Medulla oblongata (tissue), 1 donor: ENCODE results near the gene SHOC2.

Experiments used
- DNase-seq: peaks from one replicate; pipeline ENCODE4 v3.0.0-alpha.2; 2015; ENCODE audit errors: extremely low spot score

The SHOC2 gene

DNA sequence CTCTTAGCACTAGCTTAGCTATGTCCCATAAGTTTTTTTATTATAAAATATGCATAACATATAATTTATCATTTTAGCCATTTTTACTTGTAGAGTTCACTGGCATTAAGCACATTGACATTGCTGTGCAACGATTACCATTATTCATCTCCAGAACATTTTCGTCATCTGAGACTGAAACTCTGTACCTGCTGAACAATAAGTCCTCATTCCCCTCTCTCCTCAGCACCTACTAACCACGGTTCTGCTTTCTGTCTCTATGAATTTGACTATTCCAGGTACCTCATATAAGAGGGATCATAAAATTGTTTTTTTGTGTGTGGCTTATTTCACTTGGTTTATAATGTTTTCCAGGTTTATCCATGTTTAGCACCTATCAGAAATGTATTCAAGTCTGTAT is 64.1 kb downstream of the SHOC2 start:
- no peak for DNase-seq

DNA sequence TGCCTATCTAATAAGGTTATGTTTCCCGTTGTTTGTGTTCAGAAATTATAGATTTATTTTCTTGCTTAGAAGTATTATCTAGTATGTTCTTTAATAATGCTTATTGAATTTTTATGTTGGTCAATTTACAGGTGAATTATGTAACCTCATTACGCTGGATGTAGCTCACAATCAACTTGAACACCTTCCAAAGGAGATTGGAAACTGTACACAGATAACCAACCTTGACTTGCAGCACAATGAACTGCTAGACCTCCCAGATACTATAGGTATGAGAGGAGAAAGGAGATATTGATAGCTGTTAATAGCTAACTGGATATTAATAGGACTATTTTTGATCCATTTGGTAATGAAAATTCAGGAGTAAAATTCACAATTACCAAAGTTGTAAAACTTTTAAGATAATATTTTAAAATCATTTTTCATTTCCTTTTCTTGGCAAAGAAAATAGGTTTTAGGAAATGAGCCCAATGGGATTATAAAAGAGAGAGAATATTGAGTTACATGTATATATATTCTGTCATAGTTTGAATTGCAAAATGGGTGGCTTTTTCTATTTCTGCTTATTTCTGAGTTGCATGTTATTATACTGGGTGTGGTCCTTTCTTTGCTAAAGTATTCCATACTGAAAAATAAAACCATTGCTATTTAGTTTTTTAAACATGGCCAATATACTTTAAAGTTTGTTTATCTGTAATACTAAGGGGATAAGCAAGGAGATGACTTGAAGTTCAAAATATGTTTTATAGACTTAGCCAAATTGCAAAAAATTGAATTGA is 66.3 kb downstream of the SHOC2 start:
- no peak for DNase-seq

DNA sequence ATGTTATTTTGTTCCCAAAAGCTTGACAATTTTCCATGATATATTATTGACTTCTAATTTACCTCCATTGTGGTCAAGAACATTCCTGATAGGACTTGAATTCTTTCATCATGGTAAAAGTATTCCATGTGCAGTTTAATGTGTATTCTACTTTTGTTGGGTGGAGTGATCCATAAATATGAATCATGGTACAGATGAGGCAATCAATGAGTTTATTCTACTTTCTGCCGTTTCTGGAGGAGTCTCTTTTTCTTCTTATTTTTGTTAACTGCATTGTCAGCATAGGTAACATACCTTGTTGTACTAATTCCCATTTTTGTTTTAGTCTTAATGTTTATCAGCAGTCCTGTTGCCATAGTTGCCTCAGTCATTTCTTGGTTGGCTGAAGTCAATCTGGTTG is 69.6 kb downstream of the SHOC2 start:
- no peak for DNase-seq

DNA sequence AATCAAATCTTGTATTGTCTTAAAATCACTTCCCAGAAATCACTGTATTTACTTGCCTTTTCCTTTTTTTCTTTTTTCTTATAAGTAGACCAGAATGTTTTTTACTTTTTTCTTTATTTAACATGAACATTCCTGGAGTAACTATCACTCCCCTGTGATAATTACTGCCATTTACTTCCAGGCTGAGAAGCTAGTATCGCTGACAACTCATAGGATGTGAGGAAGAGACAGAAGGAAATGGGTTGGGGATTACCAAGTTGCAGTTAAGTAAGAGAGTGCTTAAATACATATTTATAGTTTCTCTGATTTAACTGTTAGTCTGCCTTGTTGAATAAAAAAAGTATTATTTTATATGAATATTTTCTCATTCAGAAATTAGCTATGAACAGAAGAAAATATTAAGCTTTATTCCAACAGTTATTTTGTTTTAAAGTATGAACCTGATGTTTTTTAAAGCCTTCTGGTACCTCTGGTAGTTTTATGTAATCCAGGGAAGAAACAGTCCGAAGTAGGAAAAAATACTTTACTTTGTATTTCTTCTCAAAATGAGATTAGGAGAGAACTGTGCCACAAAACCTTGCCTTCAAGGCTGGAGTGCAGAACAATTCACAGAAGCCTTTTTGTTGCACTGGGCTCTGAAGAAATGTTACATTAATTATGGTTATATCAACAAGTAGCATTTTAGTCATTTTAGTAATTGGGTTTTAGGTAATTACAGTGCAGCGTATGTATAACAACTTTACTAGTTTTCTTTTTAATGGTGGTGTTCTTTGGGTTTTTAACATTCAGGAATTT is 72.8 kb downstream of the SHOC2 start:
- DNase-seq, result peak; percentile 43

DNA sequence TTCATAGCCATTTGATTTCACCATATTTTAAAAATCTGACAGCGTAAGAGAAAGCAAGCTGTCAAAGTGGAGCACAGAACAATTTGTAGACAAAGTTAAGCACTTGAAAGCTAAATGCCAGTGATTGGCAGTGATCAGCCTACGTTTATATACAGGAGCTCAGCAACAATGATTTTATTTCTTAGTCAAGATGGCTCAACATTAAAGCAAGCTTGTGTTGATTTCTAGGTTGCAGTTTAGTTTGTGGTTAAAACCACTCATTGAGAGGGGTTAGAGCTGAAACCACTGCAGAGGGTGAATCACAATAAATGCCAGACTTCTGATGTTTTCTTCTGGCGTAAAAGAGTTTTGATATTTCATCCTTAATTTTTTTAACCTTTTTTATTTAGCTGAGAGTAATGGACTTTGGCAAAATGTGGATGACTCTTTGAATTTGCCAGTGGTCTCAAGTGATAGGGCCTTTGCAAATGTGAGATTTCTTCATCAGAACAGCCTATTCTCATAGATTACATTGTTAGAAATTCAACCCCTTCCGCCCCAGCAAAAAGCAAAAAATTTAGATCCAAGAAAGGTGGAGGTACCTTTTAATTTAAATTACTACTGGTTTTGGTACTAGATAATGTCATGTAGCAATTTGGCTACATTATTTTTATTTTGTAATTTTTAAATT is 73.8 kb downstream of the SHOC2 start:
- DNase-seq, result no peak

DNA sequence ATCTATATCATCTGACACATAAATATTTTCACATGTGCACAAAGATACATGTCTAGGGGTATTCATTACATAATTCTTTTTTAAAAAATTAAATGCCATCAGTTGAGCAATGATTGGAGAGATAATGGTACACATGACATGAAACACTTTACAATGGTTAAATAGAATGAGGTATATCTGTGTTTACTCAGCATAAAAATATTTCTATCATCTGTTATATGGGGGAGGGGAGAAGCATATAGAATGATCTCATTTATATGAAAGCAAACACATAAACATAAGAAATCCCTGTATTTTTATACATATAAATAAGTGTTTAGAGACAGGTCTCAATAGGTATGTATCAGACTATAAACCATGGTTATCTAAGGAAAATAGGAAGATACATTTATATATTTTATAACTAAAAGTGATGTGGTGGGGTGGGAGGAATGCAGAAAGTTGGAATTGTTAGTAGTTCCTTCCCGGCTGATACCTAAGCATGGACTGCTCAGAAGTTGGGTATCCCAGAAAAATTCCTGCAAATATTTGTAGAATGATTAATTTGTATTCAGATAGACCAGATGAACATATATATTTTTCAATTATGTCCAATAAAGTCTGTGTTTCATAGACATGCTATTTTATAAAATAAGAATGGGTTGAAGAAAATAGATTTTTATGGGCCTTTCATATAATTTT is 75.1 kb downstream of the SHOC2 start:
- DNase-seq, result no peak

DNA sequence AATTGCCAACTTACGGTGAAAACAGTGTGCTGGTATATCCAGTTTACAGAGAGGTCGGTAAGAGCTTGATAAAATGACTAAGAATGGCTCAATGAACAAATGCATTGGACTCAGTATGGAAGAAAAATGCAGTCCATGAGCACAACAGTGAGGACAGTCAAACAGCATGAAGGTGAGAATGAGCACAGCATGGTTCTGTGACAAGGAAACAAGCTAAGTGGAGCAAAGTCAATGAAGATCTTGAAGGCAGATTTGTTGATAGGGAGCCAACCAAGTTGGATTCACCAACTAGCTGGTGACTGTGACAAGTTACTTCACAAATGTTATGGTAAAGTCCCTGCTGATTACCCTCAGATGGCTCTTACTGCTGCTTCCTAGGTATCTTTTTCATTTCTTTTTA is 75.9 kb downstream of the SHOC2 start:
- DNase-seq, result no peak

DNA sequence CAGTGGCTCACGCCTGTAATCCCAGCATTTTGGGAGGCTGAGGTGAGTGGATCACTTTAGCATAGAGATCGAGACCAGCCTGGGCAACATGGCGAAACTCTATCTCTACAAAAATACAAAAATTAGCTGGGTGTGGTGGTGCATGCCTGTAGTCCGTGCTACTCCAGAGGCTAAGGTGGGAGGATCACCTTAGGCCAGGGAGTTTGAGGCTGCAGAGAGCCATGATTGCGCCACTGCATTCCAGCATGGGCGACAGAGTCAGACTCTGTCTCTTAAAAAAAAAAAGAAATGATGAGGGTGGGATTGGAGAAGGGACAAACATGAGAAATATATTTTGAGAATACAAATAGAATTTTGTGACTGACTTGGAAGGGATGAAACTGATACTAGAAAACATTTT is 76.9 kb downstream of the SHOC2 start:
- DNase-seq, result no peak

DNA sequence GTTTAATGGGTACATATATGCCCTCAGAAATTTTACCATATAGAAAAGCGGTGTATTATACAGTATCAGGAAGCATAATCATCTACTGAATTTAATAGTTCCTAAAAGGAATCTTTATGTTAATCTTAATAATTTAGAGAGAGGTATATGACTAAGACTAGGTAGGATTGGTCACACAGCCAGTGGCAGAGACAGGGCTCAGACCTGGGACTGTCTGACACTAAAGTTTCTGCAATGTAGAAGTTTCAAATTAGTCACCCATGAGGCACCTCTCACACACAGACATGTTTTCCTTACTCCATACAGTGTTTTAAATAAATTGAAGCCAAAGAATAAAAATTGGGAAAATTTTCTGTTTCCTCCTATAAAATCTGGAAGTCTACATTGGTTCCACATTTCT is 84.6 kb downstream of the SHOC2 start:
- DNase-seq, result no peak

DNA sequence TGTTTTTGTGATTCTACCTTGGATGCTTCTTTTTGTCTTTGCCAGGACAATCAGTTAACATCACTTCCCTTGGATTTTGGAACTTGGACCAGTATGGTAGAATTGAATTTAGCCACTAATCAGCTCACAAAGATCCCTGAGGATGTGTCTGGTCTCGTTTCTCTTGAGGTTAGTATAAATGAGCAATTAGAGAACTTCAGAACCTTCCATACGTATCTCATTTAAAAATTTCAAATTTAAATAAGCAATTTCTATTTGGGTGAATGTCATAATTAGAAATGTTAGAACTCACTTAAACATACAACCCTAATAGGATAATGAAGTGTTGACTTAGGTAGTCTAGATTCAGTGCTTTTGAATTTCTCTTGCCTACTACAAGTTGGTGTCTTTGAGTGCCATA is 88.1 kb downstream of the SHOC2 start:
- DNase-seq, result no peak

DNA sequence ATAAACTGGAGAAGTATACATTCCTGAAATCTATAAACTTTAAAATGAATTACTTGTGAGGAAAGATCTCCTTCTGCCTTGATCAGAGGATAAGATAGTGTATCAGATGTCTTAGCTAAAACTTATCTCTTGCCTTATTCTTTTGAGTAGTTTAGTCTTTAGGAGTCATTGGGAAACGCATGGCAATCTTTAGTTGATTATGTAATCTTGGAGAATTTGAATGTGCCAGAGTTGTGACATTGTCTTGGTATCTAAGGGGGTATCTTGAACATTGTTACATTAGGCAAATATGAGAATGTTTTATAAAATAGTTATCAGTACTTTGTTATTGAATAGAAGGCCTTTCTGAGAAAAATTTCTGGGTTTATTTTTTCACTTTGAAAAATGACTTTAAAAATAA is 95.8 kb downstream of the SHOC2 start:
- no peak for DNase-seq

DNA sequence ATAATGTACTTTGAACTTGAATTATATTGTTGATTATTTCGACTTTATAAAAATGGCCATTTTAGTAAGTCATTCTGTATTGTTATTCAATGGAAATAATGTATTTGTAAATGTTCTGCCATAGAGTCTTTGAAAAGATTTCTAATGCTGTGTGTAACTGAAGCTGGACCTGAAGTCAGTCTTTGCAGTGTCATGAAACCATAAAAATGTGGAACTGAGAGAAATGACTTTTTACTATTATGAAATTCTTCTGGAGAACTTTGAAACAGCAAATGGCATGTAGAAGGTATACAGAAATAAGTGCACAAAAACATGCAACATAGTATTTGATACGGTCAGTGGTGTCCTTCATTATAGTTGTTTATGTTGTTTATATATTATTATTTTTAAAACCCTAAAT is 97.7 kb downstream of the SHOC2 start:
- DNase-seq, result no peak

DNA sequence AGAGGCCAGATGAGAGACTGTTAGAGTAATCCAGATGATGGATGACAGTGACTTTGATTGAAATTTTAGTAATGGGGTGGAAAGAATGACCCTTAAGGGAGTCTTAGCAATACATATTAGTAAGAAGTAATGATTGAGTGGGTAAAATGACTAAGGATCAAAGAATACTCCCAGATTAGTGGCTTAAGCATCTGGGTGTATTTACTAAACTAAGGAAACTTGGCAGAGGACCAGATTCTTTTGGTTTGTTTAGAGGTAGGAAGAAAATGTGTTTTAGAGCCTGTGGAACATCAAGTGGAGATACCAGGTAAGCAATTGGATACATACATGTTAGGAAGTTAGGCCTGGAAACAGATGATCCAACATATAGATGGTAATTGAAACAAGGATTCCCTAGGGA is 98.6 kb downstream of the SHOC2 start:
- no peak for DNase-seq

DNA sequence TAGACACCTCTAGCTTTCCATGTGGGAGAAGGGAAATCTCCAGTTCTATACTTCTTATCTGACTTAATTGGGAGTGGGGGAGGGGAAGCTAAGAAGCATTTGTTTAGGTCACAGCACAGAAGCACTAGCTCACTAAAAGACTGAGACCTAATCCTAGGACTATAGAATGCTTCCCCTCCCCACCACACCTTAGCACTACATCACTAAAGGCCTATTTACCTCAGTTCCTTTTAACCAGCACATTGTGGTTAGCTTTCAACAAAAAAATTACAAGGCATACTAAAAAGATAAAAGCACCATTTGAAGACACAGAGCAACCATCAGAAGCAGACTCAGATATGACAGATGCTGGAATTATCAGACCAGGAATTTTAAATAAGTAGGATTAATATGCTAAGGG is 103.7 kb downstream of the SHOC2 start:
- DNase-seq, result no peak

DNA sequence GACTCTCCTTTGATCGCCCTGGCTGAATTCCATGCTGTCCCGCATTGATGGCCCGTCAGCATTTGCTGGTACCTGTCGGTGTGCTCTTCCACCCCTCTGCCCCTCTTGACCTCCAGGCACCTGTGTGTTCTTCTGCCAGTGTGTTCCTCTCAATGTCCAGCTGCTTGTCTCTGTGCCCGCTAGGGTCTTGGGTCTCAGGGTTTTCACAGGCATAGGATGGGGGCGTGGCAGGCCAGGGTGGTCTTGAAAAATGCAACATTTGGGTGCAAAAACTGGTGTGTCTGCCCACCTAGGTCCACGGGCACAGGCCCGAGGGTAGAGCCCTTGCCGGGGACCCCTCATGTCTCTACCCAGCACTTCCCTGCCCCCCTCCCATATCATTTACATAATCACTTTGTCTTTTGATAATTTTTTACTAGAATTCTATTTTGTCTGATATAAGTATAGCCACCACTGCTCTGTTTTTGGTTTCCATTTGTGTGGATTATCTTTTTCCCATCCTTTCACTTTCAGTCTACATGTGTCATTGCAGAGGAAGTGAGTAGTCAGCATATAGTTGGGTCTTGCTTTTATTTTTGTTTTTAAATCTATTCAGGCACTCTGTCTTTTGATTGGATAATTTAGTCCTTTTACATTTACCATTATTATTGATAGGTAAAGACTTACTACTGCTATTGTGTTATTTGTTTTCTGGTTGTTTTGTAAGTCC is 110.8 kb downstream of the SHOC2 start:
- DNase-seq, result no peak

DNA sequence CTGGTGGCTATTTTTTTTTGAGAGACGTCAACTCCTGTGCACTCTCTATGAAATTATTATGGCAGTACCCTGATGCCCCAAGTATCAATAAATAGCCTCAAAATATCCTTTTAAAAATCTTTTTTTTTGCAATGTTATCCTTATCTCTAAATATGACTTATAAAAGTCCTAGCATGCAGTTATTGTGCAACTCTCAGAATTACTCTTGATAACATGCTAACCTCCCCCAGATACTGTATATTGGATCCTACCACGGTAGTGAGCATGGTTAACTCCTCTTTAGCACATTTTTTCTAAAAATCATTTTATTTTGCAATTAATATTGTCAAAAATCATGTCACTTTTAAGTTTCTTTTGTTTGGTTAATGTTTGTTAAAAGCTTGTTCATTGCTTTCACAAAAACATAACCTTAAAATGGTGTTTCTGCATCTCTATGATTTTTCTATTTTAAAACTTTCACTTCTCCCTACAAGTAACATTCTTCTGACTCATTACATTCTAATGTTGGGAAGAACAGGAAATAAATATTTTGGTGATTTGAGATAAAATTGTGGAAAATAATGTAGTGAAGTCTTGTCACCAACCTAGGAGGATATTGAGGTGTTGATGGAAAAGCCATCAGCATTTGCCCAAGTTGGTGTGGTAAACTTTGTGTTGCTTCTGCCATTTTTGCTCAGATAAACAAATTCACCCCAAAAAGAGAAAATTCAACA is 115.3 kb downstream of the SHOC2 start:
- no peak for DNase-seq

DNA sequence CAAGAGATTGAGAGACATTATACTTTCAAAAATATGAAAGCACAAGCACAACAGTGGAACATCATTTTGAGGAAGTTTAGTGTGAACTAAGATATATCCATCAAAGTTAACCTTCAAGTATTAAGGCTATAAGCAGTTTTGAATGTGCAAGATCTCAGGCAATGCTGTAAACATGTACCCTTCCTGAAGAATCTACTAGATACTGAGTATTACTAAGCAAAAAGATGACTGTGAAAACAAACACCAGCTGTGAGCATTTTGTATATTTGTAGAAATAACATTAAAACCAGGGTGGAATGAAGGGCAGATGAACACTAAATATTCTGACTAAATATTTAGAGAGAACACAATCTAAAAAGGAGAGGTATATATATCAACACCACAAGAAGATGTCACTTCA is 116.1 kb downstream of the SHOC2 start:
- DNase-seq, result no peak

DNA sequence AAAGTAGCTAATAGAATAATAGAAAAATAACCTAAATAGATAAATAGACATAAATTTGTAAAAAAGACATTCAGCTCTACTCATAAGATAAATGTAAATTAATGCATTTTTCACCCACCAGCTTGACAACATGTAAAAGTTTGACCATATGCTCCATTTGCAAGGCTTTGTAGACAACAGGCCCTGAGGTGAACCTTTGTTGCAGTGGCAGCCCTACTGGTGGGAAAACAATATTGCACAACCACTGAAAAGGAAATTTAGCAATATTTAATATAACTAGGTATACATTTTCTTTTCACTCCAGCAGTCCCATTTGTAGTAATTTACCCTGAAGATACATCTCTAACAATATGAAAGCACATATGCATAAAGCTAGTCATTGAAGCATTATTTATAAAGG is 118.5 kb downstream of the SHOC2 start:
- no peak for DNase-seq

DNA sequence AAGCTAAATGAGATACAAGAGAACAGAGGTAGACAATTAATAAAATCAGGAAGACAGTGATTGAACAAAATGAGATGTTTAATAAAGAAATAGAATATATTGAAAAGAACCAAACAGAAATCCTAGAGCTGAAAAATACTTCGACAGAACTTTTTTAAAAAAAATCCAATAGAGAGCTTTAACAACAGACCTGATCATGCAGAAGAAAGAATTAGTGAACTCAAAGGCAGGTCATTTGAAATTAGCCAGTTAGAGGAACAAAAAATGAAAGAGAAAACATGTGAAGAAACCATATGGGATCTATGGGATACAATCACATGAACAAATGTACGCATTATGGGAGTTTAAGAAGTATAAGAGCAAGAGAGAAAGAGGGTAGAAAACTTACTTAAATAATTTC is 120.1 kb downstream of the SHOC2 start:
- no peak for DNase-seq

DNA sequence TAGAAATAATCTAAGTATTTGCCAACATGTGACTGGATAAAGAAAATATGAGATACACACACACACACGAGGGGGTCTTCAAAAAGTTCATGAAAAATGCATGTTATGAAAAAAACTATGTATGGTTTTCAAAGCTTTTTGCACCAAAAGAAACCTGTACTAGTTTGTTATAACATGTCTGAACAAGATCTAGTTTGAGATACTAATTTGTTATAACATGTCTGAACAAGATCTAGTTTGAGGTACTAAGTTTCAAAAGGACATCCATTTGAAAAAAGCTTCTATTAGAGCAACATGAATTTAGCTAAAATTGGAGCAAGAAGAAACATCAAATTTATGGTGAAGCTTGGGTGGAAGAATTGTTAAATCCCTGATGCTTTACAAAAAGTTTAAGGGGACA is 137.6 kb downstream of the SHOC2 start:
- DNase-seq, result no peak
